GM19099 (cell line): ENCODE results near the gene ATOH8.

Source experiments
- POLR2A ChIP-seq: IDR thresholded peaks from 3 replicates; pipeline ENCODE4 v1.6.1; 2011; ENCODE audit warnings: low read depth; ENCODE audit not compliant: insufficient read length; ENCODE audit errors: extremely low read depth

Gene ATOH8

GRCh38 chr2:85814802-85815550 is 61.2 kb downstream of the ATOH8 start:
- no peak for TF ChIP-seq POLR2A

- TF ChIP-seq POLR2A = no peak
Observed at GRCh38 chr2:85819811-85820510, 66.2 kb downstream of the ATOH8 start.

- TF ChIP-seq POLR2A = no peak
Observed at GRCh38 chr2:85822766-85823165, 69.0 kb downstream of the ATOH8 start.

- TF ChIP-seq POLR2A = no peak
Observed at GRCh38 chr2:85823951-85824350, 70.2 kb downstream of the ATOH8 start.

GRCh38 chr2:85826990-85827878 is 73.4 kb downstream of the ATOH8 start:
- TF ChIP-seq POLR2A = no peak

GRCh38 chr2:85827879-85828569 is 74.2 kb downstream of the ATOH8 start:
- TF ChIP-seq POLR2A = no peak

- no peak for TF ChIP-seq POLR2A
Observed at GRCh38 chr2:85828725-85829124, 74.9 kb downstream of the ATOH8 start.

- no peak for TF ChIP-seq POLR2A
Observed at GRCh38 chr2:85830645-85831044, 76.9 kb downstream of the ATOH8 start.

GRCh38 chr2:85831735-85832134 is 77.9 kb downstream of the ATOH8 start:
- no peak for TF ChIP-seq POLR2A

- no peak for TF ChIP-seq POLR2A
Observed at GRCh38 chr2:85834466-85834865, 80.7 kb downstream of the ATOH8 start.
